HCT116 (cell line): ENCODE measurements around the gene HCAR3. TPM values are rescaled to one million over a fixed set of nuclear protein-coding genes. Genes with fewer than 3 reads are reported as not detected.

Experiments used
- ATAC-seq: fragments of 200-7000 bp; cut with Tn5 transposase; 2 replicates; pipeline ENCODE4 v1.9.1; 2020; ENCODE audit warnings: mild to moderate bottlenecking, moderate library complexity
- BruUV-seq: library from RNA; stranded (reverse); fragments of 400-500 nt; replicated peaks from 2 replicates; lab custom pipeline; 2021; lab: Mats Ljungman, UMichigan
- CTCF ChIA-PET: fragments of 300-600 bp; sonication (Branson Sonifier 250); formaldehyde crosslinking; loops from one replicate; lab custom pipeline; 2021; ENCODE audit warnings: antibody characterized with exemption; lab: Charles Lee
- POLR2A ChIA-PET: fragments of 300-600, 350-600 bp; sonication (Branson Sonifier 250); formaldehyde crosslinking; loops from one replicate; lab custom pipeline; 2021; ENCODE audit warnings: antibody characterized with exemption; lab: Charles Lee
- RAD21 ChIA-PET, 2 experiments: fragments of 300-600 bp; sonication (Branson Sonifier 250); formaldehyde crosslinking; loops; one replicate each; lab custom pipeline; 2023; ENCODE audit warnings: low total read pairs in 2 of 2; ENCODE audit not compliant: uncharacterized antibody in 2 of 2, unreplicated experiment in 2 of 2, low non-redundant PET in 1 of 2; lab: Charles Lee
- DNase-seq: peaks from one replicate; pipeline ENCODE4 v3.0.0-alpha.2; 2010; ENCODE audit warnings: low read depth, low spot score
- H2AFZ ChIP-seq: fragments of 200-600 bp; shearing (Covaris generic), sonication (generic); 2 replicates; pipeline ENCODE4 v1.6.1; 2017; ENCODE audit warnings: low read depth, mixed run types, mixed read lengths, antibody characterized with exemption, low read length; ENCODE audit not compliant: poor library complexity, severe bottlenecking
- H3K27ac ChIP-seq: 2 replicates; pipeline ENCODE4 v1.5.1; 2012; ENCODE audit warnings: low read depth, low read length
- H3K27me3 ChIP-seq: fragments of 200-600 bp; sonication (generic); 2 replicates; pipeline ENCODE4 v1.6.1; 2016; ENCODE audit warnings: mixed run types, low read length, mixed read lengths; ENCODE audit not compliant: insufficient read depth
- H3K36me3 ChIP-seq, 2 experiments: fragments of 200-500 bp in 1 of 2; fragments of 200-600 bp in 1 of 2; sonication (Bioruptor generic) in 1 of 2; sonication (generic) in 1 of 2; 2 replicates each; pipeline versions ENCODE4 v1.5.1 to v1.6.1; 2014 to 2016; ENCODE audit warnings: low read length in 2 of 2, inconsistent platforms in 1 of 2, mixed read lengths in 1 of 2, mixed run types in 1 of 2; ENCODE audit not compliant: insufficient read depth in 2 of 2, control insufficient read depth in 1 of 2
- H3K4me1 ChIP-seq, 2 experiments: fragments of 200-600 bp in 1 of 2; sonication (generic) in 1 of 2; 2 replicates each; pipeline versions ENCODE4 v1.5.1 to v1.6.1; 2012 to 2017; ENCODE audit warnings: low read length in 2 of 2, inconsistent platforms in 1 of 2, mild to moderate bottlenecking in 1 of 2, mixed read lengths in 1 of 2, mixed run types in 1 of 2, moderate library complexity in 1 of 2; ENCODE audit not compliant: insufficient read depth in 2 of 2, control insufficient read depth in 1 of 2
- H3K4me2 ChIP-seq: fragments of 200-600 bp; sonication (generic); 2 replicates; pipeline ENCODE4 v1.6.1; 2017; ENCODE audit warnings: mixed run types, low read length, mixed read lengths
- H3K4me3 ChIP-seq, 2 experiments: fragments of 200-600 bp in 1 of 2; sonication (generic) in 1 of 2; replicated peaks in 1 of 2; 2 replicates each; pipeline ENCODE4 v1.5.1; 2011 to 2016; ENCODE audit warnings: low read length in 2 of 2, control low read depth in 1 of 2, low read depth in 1 of 2, mild to moderate bottlenecking in 1 of 2, mixed read lengths in 1 of 2, mixed run types in 1 of 2
- H3K79me2 ChIP-seq: fragments of 200-600 bp; sonication (generic); 2 replicates; pipeline ENCODE4 v1.6.1; 2017; ENCODE audit warnings: mild to moderate bottlenecking, mixed run types, low read length, moderate library complexity, mixed read lengths; ENCODE audit not compliant: insufficient read depth
- H3K9ac ChIP-seq: fragments of 200-600 bp; sonication (generic); 2 replicates; pipeline ENCODE4 v1.6.1; 2016; ENCODE audit warnings: low read length, mixed read lengths
- H3K9me2 ChIP-seq: fragments of 200-600 bp; sonication (generic), shearing (Covaris generic); 2 replicates; pipeline ENCODE4 v1.6.1; 2017; ENCODE audit warnings: mixed run types, mild to moderate bottlenecking, moderate library complexity; ENCODE audit not compliant: insufficient read depth
- H3K9me3 ChIP-seq, 2 experiments: fragments of 200-500 bp in 1 of 2; fragments of 200-600 bp in 1 of 2; sonication (Bioruptor generic) in 1 of 2; sonication (generic) in 1 of 2; 2 replicates each; pipeline ENCODE4 v1.6.1; 2014 to 2017; ENCODE audit warnings: low read length in 2 of 2, mixed read lengths in 2 of 2, inconsistent platforms in 1 of 2, low read depth in 1 of 2, mild to moderate bottlenecking in 1 of 2, mixed run types in 1 of 2, moderate library complexity in 1 of 2; ENCODE audit not compliant: control insufficient read depth in 1 of 2, insufficient read depth in 1 of 2
- H4K20me1 ChIP-seq: fragments of 200-600 bp; sonication (generic), shearing (Covaris generic); 2 replicates; pipeline ENCODE4 v1.6.1; 2017; ENCODE audit warnings: mixed run types, mild to moderate bottlenecking, moderate library complexity; ENCODE audit not compliant: insufficient read depth
- ATF3 ChIP-seq: IDR thresholded peaks from 2 replicates; pipeline ENCODE4 v1.6.1; 2012
- CEBPB ChIP-seq: IDR thresholded peaks from 2 replicates; pipeline ENCODE4 v1.6.1; 2012; ENCODE audit warnings: low read depth
- CTCF ChIP-seq, 3 experiments: fragments of 200-600 bp in 1 of 3; sonication (generic) in 1 of 3; IDR thresholded peaks in 2 of 3; conservative IDR thresholded peaks in 1 of 3; 2 replicates each; pipeline ENCODE4 v1.5.1; 2012 to 2017; ENCODE audit warnings: low read depth in 2 of 3, low read length in 2 of 3, antibody characterized with exemption in 1 of 3, borderline replicate concordance in 1 of 3, control low read depth in 1 of 3, mild to moderate bottlenecking in 1 of 3, mixed read lengths in 1 of 3, mixed run types in 1 of 3, moderate library complexity in 1 of 3; ENCODE audit not compliant: insufficient read depth in 1 of 3
- EZH2 ChIP-seq: fragments of 200-600 bp; sonication (generic); IDR thresholded peaks from 2 replicates; pipeline ENCODE4 v1.6.1; 2017; ENCODE audit warnings: antibody characterized with exemption, mixed run types
- EZH2phosphoT487 ChIP-seq: fragments of 200-600 bp; IDR thresholded peaks from 2 replicates; pipeline ENCODE4 v1.6.1; 2018; ENCODE audit warnings: antibody characterized with exemption, borderline replicate concordance
- JUND ChIP-seq: IDR thresholded peaks from 2 replicates; pipeline ENCODE4 v1.6.1; 2012
- POLR2A ChIP-seq: IDR thresholded peaks from 2 replicates; pipeline ENCODE4 v1.7.0; 2011; ENCODE audit warnings: borderline replicate concordance; ENCODE audit not compliant: insufficient read depth, insufficient read length; ENCODE audit errors: extremely low read depth
- RAD21 ChIP-seq: IDR thresholded peaks from 2 replicates; pipeline ENCODE4 v1.6.1; 2012; ENCODE audit warnings: low read depth, mild to moderate bottlenecking
- SIN3A ChIP-seq: IDR thresholded peaks from 2 replicates; pipeline ENCODE4 v1.6.1; 2012; ENCODE audit warnings: low read depth
- SRF ChIP-seq: IDR thresholded peaks from 2 replicates; pipeline ENCODE4 v1.6.1; 2012; ENCODE audit warnings: low read depth
- YY1 ChIP-seq: IDR thresholded peaks from 2 replicates; pipeline ENCODE4 v1.6.1; 2011; ENCODE audit warnings: low read length, low read depth, moderate library complexity, mild to moderate bottlenecking; ENCODE audit not compliant: insufficient replicate concordance; ENCODE audit errors: extremely low read depth
- ZBTB33 ChIP-seq: IDR thresholded peaks from 2 replicates; pipeline ENCODE4 v1.6.1; 2011; ENCODE audit warnings: mild to moderate bottlenecking, low read length, moderate library complexity; ENCODE audit not compliant: insufficient replicate concordance; ENCODE audit errors: extremely low read depth
- ZNF274 ChIP-seq: fragments of 200-500 bp; sonication (Bioruptor generic); IDR thresholded peaks from 2 replicates; pipeline ENCODE4 v1.6.1; 2014; ENCODE audit warnings: mild to moderate bottlenecking, low read depth, low read length, inconsistent platforms
- intact Hi-C: fragments of 100-400 bp; cut with micrococcal nuclease; formaldehyde crosslinking; loops from 2 replicates; pipeline ENCODE4 v1.10.0; 2022
- total RNA-seq: library from RNA; stranded (reverse); gene quantifications from one replicate; pipeline ENCODE4 v1.2.1, GENCODE V29; 2021; ENCODE audit not compliant: unreplicated experiment

The HCAR3 gene
- total RNA-seq, 1 experiment from 2014 or later: not detected

GRCh38 chr12:122669397-122670070 lies 47.1 kb downstream of the HCAR3 start:
- CTCF ChIA-PET: no interaction called here
- no peaks in the 10 kb centered on the region for H3K9me2 ChIP-seq
- POLR2A ChIA-PET: no interaction called here
- no peak for DNase-seq
- H3K4me3 ChIP-seq: no peak overlapping the region
- no peaks in the 10 kb centered on the region for H3K4me1 ChIP-seq
- TF ChIP-seq ATF3 (no peak), EZH2phosphoT487 (no peak), SRF (no peak), CTCF (IDR thresholded peaks at IDR 0.05 in 2 of 3, conservative IDR thresholded peaks at IDR 0.05 in 1 of 3; ENCODE audit: borderline replicate concordance in 1 of 3, insufficient read depth in 1 of 3, low read depth in 2 of 3, low read length in 2 of 3) (no peak), POLR2A (no peak), JUND (no peak), CEBPB (no peak), EZH2 (no peak), ZBTB33 (no peak), YY1 (no peak), ZNF274 (no peak), SIN3A (no peak), RAD21 (no peak)
- no peak overlapping the region for H3K9ac ChIP-seq
- H3K4me2 ChIP-seq: no peak overlapping the region
- no peaks in the 10 kb centered on the region for H4K20me1 ChIP-seq
- no peaks in the 10 kb centered on the region for H3K36me3 ChIP-seq
- RAD21 ChIA-PET: no interaction called here
- H3K79me2 ChIP-seq: no peaks in the 10 kb centered on the region
- no TSS peak for BruUV-seq
- intact Hi-C loops: no loop called here
- H2AFZ ChIP-seq: no peak overlapping the region
- H3K27ac ChIP-seq: no peak overlapping the region
- H3K27me3 ChIP-seq: no peaks in the 10 kb centered on the region
- no peaks in the 10 kb centered on the region for H3K9me3 ChIP-seq
- ATAC-seq: no peak
